BE2C (cell line): ENCODE measurements around the gene ZMYND8.
"Not testable (repeated sequence)": the region's sequence is repeated elsewhere in the genome, so short reads cannot be mapped to it uniquely, and the experiment has no call there.

Source experiments
- DNase-seq: peaks from one replicate; pipeline ENCODE4 v3.0.0-alpha.2; 2020
- H3K27me3 ChIP-seq: fragments of 250-450 bp; sonication (Bioruptor Pico); 2 replicates; pipeline ENCODE4 v1.5.1; 2020; ENCODE audit warnings: mild to moderate bottlenecking
- H3K36me3 ChIP-seq: fragments of 250-450 bp; sonication (Bioruptor Pico); 2 replicates; pipeline ENCODE4 v1.5.1; 2020; ENCODE audit warnings: mild to moderate bottlenecking
- H3K4me1 ChIP-seq: fragments of 250-450 bp; sonication (Bioruptor Pico); 2 replicates; pipeline ENCODE4 v1.5.1; 2020
- H3K4me3 ChIP-seq: 2 replicates; pipeline ENCODE4 v1.5.1; 2011; ENCODE audit warnings: low read depth, low read length
- H3K9me3 ChIP-seq: fragments of 250-450 bp; sonication (Bioruptor Pico); 2 replicates; pipeline ENCODE4 v1.5.1; 2020
- TF ChIP-seq, protein P1 (sequence below): IDR thresholded peaks from 2 replicates; pipeline ENCODE4 v1.5.1; 2012; ENCODE audit warnings: mild to moderate bottlenecking, low read depth, low read length

The ZMYND8 gene

GRCh38 chr20:47205577-47206123 lies 150.8 kb downstream of the ZMYND8 start:
- Histone ChIP-seq H3K27me3 (no peaks in the 10 kb centered on the region), H3K4me3 (no peak overlapping the region), H3K9me3 (no peaks in the 10 kb centered on the region), H3K4me1 (no peaks in the 10 kb centered on the region), H3K36me3 (peaks cover 25% of the 10 kb centered on the region)
- DNase-seq = peak; percentile 65
- TF ChIP-seq, protein P1, sequence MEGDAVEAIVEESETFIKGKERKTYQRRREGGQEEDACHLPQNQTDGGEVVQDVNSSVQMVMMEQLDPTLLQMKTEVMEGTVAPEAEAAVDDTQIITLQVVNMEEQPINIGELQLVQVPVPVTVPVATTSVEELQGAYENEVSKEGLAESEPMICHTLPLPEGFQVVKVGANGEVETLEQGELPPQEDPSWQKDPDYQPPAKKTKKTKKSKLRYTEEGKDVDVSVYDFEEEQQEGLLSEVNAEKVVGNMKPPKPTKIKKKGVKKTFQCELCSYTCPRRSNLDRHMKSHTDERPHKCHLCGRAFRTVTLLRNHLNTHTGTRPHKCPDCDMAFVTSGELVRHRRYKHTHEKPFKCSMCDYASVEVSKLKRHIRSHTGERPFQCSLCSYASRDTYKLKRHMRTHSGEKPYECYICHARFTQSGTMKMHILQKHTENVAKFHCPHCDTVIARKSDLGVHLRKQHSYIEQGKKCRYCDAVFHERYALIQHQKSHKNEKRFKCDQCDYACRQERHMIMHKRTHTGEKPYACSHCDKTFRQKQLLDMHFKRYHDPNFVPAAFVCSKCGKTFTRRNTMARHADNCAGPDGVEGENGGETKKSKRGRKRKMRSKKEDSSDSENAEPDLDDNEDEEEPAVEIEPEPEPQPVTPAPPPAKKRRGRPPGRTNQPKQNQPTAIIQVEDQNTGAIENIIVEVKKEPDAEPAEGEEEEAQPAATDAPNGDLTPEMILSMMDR = peak; percentile 70

DNA sequence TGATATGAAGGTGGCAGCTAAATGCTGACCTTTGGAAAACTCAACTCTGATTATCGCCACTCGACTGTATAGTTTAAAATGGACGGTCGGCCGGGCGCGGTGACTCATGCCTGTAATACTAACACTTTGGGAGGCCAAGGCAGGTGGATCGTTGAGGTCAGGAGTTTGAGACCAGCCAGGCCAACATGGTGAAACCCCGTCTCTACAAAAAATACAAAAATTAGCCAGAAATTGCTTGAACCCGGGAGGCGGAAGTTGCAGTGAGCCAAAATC lies 151.7 kb downstream of the ZMYND8 start:
- H3K4me1 ChIP-seq, DNase-seq, H3K27me3 ChIP-seq, H3K9me3 ChIP-seq, H3K4me3 ChIP-seq: not testable (repeated sequence)
- peaks cover 19% of the 10 kb centered on the region for H3K36me3 ChIP-seq

GRCh38 chr20:47204008-47204849 lies 152.3 kb downstream of the ZMYND8 start:
- Histone ChIP-seq H3K27me3 (no peaks in the 10 kb centered on the region), H3K9me3 (no peaks in the 10 kb centered on the region), H3K4me3 (no peak overlapping the region), H3K4me1 (no peaks in the 10 kb centered on the region), H3K36me3 (peaks cover 13% of the 10 kb centered on the region)
- DNase-seq = no peak
- TF ChIP-seq, protein P1 = no peak

- Histone ChIP-seq H3K27me3 (no peaks in the 10 kb centered on the region), H3K36me3 (peaks cover 1% of the 10 kb centered on the region), H3K9me3 (no peaks in the 10 kb centered on the region), H3K4me3 (no peak overlapping the region), H3K4me1 (no peaks in the 10 kb centered on the region)
- DNase-seq = no peak
- TF ChIP-seq, protein P1 = no peak
These were observed 153.5 kb downstream of the ZMYND8 start for GRCh38 chr20:47202733-47203667.

- no peaks in the 10 kb centered on the region for H3K36me3 ChIP-seq
- no peak for DNase-seq
- H3K9me3 ChIP-seq = no peaks in the 10 kb centered on the region
- H3K27me3 ChIP-seq = no peaks in the 10 kb centered on the region
- no peak overlapping the region for H3K4me3 ChIP-seq
- no peaks in the 10 kb centered on the region for H3K4me1 ChIP-seq
- TF ChIP-seq, protein P1 = no peak
These were observed 155.3 kb downstream of the ZMYND8 start for GRCh38 chr20:47201074-47201730.

- no peak overlapping the region for H3K4me3 ChIP-seq
- H3K36me3 ChIP-seq = no peaks in the 10 kb centered on the region
- no peaks in the 10 kb centered on the region for H3K9me3 ChIP-seq
- H3K27me3 ChIP-seq = no peaks in the 10 kb centered on the region
- no peak for DNase-seq
- TF ChIP-seq, protein P1 = no peak
- no peaks in the 10 kb centered on the region for H3K4me1 ChIP-seq
These were observed 157.4 kb downstream of the ZMYND8 start for GRCh38 chr20:47198996-47199552.
